ENCODE results near the gene PTAR1.

Gene PTAR1

DNA sequence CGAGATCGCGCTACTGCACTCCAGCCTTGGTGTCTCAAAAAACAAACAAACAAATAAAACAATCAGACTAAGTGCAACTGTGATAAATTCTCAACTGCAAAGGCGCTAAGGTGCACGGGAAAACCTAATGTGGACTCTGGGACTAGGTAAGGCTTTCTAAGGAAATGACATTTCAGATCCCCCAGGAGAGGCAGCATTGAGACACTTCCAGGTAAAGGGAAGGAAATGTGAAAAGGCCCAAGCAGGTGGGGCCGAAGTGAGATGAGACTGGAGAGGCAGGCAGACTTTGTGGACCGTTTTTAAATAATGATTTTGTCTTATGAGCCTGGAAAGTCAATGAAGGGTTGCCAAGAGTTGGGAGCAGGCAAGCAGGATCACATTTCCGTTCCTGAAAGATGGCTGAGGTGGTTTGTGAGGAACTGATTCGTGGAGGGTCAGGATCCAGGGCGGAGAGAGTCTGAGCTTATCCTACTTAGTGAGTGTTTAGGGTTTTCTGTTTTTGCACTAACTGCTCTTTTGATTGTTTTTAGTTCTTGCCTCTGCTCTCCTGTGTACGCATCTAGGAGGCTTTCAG is 85.6 kb downstream of the PTAR1 start:
- no peak for DNase-seq (ENCODE audit: low spot score)

DNA sequence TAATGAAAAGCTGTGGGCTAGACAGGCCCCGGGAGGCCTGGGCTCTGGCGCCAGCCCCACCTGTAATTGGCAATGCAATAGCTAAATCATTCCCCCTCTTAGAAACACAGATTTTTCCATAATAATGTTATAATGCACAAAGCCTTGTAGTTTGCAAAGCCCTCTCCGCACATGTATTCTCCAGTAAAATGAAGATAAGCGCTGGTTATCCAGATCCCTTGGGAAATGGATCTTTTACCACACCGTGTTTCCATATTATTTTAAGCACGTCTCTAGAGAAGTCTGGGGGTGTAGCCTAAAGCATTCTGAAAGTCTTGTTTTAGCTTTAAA is 86.5 kb downstream of the PTAR1 start:
- DNase-seq (ENCODE audit: low spot score) = no peak

DNA sequence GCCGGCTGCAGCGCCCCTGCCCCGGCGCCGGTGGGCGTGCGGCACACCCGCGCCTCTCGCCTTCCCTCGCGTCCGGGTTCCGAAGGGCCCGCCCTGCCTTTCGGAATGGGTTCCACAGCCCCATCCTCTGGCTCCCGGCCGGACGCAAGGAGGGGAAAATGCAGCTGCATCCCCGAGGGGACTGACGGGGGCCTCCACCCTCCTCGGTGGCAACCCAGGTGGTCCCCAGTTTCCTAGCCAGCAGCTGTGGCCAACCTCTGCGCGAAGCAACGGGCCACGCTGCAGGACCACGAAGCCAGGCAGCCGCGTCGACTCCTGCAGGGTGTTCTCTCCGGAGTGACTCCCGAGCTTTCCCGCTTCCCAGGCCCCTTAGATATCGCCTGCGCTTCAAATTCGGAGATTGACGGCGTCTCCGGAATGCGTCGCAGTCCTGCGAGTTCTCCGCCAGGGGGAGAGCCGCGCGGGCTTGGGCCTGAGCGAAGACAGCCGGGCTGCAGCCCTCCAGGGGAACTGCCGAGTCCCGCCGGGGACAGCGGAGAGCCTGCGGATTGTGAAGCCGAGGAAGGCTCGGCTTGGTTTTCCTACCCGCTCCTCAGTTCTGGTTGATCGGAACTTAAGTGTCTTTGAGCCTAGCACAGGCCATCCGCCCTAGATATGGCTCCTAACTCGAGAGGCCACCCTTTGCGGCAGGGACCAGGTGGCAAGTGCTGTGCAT is 87.1 kb downstream of the PTAR1 start:
- DNase-seq (ENCODE audit: low spot score) = no peak

DNA sequence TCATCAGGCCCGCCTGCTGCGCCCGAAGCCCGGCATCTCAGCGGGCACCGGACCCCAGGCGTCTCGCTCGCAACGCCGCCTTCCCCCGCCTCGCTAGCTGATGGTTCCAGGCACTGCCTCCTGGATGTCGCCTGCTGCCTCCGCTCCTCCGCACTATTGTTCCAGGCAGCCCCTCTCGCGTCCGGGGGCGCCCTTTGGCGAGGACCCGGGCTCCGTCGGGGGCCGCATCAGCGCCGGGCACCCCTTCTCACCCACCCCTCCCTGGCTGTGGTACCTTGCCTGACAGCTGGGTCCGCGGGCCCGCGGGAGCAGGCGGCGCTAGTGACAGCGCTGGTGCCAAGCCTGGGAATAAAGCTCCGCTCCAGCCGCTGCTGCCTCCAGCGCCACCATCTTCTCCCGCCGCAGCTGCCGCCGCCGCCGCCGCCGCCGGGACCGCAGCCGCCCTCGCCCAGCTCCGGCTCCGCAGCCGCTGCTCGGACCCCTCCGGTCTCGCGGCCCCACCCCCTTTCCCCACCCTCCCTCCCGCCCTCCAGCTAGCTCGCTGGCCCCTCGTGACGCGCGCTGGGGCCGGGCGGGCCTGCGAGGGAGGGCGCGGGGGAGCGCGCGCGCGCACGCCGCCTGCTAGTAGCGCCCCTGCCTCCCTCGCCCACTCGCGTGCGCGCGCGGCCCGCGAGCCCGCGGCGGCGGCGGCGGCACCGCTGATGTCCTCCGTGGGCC is 87.8 kb downstream of the PTAR1 start, which contains the start of gene APBA1:
Gene APBA1, minus strand, starts transcription at position 493 of the 717 bp plus-strand sequence.
- no peak for DNase-seq (ENCODE audit: low spot score)

DNA sequence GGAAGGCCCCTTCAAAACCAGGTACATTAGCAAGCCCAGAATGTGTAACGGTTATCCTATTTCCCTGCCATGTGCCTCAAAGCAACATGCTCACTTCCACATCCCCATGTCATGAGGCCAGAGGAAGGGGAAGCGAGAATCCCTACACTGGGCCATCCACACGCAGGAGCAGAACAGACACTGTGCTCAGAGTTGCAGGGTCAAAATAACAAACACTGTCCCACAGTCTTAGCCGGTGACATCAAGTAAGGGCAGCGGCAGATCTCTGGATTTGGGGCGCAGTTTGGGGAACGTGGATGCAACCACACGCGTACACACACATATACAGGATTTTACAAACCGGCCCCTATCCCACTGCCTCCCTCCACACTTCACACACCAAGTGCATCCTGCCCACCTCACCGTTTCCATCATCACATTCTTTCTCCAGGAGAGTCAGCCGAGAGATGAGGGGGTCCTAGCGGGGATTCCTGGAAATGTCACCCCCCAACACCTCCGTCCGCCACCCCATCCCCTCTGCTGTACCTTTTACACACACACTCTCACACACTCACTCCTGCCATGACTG is 88.4 kb downstream of the PTAR1 start:
- DNase-seq (ENCODE audit: low spot score) = no peak

DNA sequence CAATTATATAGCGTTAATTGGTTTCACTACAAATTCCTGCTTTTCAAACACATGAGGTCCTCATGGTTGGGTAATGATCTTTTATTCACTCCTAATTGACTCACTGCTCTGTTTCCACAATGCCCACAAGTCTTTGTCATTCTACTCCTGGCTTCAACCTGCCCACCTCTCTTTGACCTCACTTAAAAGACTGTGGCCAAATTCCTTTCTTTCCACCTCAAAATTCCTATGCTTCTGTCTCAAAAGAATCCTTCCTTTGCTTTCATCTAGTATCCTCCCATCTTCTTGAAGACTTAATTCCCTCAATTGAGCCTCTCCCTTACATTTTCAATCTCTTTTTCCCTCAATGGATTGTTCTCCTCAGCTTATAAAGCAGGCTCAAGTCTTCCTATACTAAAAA is 92.5 kb downstream of the PTAR1 start:
- DNase-seq (ENCODE audit: low spot score) = no peak

DNA sequence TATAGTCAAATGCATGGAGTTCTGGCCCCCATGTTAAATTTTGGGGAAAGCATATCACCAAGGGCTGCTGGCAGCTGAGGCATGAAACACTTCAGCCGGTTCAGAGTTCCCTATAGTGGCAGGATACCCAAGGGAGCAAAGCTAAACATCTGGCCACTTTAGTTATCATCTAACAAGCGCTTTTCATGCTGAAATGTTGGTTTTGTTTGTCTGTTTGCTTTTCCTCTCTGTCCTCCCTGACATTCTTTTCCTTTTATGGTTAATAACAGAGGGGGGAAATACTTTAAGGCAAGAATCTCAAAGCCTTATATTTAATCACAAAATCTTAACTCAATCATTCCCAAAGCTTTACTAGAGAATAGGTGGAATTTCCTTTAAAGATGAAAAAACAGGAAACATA is 99.5 kb downstream of the PTAR1 start:
- no peak for DNase-seq (ENCODE audit: low spot score)
